IPS-18c (cell line): ENCODE measurements around the gene TSPAN9.

Source experiments
- H3K4me3 ChIP-seq: 2 replicates; pipeline ENCODE4 v1.7.0; 2013; ENCODE audit warnings: low read depth, mild to moderate bottlenecking, low read length, moderate library complexity; ENCODE audit not compliant: insufficient read depth
- H3K9me3 ChIP-seq: one replicate; pipeline ENCODE4 v1.6.1; 2013; ENCODE audit warnings: mild to moderate bottlenecking, low read length, moderate library complexity; ENCODE audit not compliant: control insufficient read depth, insufficient read depth

Gene TSPAN9

DNA sequence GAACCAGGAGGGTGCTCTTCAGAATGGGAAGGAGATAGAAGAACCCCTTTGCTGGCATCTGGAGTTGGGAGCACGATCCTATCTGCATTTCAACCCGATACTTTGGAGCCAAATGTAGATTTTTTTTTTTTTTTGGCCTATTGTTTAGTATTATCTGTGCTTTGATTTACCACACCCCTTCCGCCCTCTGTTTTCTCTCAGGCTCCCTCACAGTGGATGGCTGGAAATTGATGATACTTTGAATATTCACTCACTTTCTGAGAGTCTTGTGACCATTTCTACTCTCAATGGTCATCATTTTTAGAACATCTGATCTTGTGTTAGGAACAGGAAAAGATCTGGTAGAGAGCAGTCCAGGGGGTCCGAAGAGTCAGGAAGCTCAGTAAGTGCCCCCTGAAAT, 9.0 kb downstream of the TSPAN9 start:
- Histone ChIP-seq H3K9me3 (no peaks in the 10 kb centered on the region), H3K4me3 (no peak overlapping the region)

DNA sequence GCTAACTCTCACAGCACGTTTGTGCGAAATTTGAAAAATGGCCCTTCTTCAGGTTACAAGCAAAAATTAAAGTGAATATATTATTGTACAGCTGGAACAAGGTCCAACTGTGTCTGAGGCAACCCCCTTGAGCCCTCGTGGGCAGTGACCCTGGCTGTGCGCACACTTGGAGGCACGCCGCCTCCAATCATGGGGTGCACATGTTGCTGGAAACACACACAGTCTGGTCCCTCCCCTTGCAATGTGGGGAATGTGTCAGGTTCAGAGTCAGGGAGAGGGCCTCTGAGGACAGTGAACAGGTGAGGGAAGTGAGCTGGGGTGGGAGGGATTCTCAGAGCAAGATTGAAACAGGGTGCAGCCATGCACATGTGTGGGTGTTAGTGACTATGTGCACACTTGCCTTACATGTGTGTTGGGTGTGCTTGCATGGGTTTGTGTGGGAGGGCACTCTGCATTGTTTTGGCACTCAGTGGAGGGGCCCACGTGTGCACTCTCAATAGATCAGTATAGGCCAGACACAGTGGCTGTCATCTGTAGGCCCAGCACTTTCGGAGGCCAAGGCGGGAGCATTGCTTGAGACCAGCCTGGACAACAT, 9.6 kb downstream of the TSPAN9 start:
- H3K9me3 ChIP-seq: no peaks in the 10 kb centered on the region
- no peak overlapping the region for H3K4me3 ChIP-seq

DNA sequence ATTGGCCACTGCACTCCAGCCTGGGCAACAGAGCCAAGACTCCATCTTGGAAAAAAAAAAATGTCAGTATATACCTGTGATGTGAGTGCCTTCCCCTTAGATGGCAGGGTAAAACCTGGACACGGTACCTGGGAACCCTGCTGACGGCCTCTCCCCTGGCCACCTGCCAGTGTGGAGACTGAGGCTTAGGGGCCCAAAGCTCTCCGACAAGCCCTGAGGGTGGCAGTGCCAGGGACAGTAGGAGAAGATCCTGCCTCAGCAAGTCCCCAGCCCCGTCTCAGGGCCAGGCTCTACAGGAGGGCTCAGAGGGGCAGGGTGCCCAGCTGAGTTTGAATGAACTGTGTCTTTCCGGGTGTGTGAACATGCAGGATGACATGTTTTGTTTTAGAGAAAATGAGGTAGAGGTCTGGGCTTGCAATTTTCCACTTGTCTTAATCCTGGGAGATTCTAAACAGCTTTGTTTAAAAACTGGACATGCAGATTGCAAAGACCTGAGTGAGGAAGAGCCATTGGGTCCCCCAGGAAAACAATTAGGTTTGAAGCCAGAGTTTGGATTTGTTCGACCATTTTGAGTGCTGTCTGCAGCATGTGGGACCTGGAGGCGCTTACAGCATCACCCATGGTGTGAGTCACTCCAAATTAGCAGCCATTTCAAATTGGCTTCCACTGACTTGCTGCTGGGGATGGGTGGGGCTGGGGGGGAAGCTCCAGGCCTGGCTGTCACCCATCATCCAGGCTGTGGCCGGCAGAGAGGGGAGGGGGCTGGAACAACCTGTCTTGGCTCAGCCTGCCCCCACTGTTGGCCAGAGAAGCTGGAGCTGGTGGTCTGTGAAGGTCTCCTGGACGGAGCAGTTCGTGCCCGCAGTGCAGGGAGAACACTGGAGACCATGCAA, 10.8 kb downstream of the TSPAN9 start:
- Histone ChIP-seq H3K9me3 (no peaks in the 10 kb centered on the region), H3K4me3 (no peak overlapping the region)

DNA sequence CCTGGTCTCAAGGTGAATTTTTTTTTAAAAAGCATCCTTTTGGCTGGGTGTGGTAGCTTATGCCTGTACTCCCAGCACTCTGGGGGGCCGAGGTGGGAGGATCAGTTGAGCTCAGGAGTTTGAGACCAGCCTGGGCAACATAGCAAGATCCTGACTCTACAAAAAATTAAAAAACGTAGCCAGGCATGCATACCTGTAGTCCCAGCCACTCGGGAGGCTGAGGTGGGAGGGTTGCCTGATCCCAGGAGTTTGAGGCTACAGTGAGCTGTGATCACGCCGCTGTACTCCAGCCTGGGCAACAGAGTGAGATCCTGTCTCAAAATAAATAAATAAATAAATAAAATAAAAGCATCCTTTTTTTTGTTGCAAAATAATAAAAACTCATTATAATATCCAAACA, 12.4 kb downstream of the TSPAN9 start:
- Histone ChIP-seq H3K9me3 (no peaks in the 10 kb centered on the region), H3K4me3 (no peak overlapping the region)

DNA sequence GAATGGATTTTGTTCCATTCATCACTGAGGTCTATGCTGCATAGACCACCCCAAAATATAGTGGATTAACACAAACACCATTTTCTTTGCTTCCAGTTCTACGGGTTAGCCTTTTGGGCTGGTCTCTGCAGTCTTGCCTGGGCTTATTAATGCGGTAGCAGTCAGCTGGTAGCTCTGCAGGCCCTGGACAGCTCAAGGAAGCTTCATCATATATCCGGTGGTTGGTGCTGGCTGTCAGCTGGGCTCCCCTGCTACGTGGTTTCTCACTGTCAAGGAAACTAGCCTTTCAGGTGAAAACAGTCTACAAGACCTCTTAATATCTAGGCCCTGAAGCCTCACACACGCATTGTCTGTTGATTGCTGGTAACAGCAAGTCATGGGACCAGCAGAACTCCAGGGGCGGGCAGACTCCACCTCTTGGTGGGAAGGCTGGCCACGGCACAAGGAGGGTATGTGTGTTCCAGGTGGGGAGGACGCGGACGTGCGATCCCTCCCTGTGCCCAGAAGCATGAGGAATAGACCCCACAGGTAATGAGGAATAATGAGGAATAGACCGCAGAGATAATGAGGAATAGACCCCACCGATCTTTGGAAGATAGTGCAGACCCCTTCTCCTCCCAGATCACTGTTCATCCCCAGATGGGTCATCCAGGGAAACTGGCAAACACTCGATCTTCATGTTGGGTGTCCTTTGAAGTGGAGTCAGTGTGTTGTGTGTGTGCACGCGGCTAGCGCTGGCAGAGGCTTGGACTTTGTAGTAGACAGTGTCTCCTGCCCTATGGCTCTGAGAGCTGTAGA, 13.3 kb downstream of the TSPAN9 start:
- H3K4me3 ChIP-seq: no peak overlapping the region
- no peaks in the 10 kb centered on the region for H3K9me3 ChIP-seq

DNA sequence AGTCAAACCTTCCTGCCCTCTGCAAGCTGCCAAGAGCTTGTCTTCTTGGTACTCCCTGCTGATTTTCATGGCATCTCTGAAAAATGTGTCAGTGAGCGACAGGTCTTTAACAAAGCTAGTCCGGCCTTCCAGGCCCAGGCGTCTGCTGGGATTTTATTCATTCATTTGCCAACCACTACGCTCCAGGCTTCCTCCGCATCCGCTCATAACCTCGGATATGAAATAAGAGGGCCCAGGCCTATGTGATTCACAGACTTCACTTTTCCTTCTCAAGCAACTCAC, 13.8 kb downstream of the TSPAN9 start:
- Histone ChIP-seq H3K4me3 (no peak overlapping the region), H3K9me3 (no peaks in the 10 kb centered on the region)

DNA sequence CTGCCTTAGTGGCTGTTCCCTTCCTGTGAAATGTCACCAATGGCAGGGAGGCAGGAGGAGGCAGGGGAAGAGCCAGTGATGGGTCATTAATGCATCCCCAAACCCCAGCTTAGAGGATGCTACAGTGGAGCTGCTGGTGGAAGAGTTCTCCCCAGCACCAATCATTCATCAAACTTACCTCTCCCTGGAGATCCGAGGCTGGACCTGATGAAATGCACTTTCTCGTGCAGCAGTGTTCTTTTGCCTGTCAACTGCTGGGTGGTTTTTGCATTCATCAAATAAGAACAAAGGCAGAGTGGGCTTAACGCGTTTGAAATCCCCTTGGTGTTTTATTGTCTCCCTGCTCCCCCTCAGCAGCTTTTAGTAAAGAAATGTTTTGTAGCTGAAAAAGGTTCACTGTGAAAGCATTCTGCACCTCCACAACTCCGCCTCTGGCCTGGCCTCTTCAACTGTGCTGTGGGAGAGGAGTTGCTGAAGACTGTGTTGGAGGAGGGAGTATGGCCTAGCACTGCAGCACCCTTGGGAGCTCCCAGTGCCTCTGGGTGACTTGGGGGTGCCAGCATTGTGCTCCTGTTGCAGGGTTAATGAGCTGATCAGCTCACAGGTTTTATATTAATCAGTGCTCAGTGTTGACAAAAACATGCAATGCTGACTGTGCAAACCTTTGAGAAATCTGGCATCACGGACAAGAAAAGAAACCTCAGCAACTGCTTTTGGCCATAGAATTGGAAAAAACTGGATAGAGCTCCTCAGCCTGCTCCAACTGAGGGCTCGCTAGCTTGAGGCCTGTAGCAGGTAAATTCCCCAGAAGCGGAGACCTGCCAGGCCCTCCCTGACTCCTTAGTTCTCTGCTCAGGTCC, 14.4 kb downstream of the TSPAN9 start:
- Histone ChIP-seq H3K4me3 (no peak overlapping the region), H3K9me3 (no peaks in the 10 kb centered on the region)

DNA sequence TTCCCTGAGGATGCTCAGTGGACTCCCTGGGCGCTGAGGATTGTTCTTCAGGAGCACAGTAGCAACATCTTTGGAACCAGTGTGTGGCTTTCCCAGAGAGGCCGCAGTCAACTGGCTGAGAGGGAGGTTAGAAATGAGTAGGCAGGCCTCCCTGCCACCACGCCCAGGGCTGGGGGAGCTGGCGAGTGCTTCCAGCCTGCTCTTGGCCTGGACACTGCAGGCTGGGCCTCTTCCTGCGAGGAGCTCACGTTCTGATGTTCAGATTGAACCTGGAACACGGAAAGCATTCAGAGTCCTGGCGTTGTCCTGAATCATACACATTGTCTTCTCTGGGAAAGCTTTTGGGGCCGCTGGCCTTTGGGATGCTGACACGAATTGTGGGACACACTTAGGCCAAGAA, 15.6 kb downstream of the TSPAN9 start:
- H3K4me3 ChIP-seq: no peak overlapping the region
- H3K9me3 ChIP-seq: no peaks in the 10 kb centered on the region

DNA sequence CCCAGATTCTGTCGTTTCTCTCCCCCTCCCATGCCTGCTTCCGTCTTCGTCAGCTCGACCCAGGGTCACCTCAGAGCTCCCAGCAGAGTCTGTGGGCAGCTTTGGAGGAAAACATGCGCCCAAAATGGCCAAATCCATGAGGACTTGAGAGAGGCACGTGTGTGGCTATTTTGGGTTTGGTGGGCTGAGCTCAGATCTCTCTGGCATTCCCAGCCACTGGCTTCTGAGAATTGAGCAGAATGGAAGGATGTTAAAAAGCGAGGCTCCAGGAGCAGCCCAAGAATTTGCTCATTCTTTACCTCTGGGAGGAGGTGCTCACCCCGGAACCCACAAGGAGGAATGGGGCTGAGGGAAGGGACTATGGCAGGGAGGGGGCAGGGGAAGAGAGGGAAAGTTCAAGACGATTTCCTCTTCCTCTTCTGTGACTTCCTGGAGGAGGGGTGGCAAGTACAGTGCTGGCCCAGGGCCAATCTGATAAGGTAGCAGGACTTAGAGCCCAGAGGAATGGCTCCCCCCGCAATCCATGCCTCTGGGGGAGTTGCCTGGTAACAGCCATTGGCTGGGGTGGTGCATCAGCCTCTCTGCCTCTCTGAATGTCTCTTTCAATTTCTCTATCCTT, 20.1 kb downstream of the TSPAN9 start:
- Histone ChIP-seq H3K4me3 (no peak overlapping the region), H3K9me3 (no peaks in the 10 kb centered on the region)

DNA sequence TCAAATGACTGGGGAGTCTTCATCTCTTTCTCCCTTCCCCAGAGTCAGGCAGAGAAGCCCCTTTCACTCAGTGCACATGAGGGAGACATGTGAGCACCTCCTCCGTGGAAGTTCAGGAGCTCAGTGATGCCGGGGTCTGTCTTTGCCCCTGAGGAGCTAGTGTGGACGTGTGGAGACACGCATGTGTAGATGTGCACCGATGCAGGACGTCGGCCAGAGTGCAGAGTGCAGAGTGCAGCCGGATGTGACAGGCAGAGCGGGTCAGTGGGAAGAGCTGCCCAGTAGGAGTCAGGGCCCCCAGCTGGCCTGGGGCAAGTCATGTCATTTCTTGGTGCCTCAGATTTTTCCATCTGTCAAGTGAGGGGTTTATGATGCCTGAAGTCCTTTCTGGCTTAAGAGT, 20.7 kb downstream of the TSPAN9 start:
- Histone ChIP-seq H3K4me3 (no peak overlapping the region), H3K9me3 (no peaks in the 10 kb centered on the region)

DNA sequence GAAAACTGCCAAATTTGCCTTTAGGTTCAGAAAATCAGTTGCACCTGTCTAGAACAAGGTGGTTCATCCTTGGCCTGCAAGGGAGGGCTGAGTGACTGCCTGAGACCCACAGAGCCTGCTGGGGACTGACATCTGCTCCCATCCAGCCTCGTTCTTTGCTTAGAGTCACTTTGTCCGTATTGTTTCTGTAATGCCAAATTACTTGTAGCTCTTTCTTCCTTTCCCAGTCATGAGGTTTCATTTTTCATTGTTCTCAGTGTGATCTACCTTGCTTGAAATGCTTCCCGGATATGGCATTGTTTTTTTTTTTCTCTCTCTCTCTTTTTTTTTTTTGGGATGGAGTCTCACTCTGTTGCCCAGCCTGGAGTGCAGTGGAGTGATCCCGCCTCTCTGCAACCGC, 21.3 kb downstream of the TSPAN9 start:
- Histone ChIP-seq H3K4me3 (no peak overlapping the region), H3K9me3 (no peaks in the 10 kb centered on the region)

DNA sequence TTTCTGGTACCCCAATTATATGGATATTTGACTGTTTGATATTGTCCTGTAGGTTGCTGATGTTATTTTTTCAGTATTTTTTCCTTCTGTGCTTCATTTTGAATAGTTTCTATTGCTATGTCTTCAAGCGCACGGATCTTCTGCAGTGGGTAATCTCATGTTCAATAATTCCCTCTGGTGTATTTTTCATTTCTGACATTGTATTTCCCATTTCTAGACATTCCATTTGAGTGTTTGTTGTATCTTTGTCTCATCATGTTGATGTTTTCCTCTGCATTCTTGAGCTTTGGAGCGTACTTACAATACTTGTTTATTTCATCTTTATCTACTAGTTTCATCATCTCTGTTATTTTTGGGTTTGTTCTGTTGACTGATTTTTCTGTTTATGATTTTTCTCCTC, 22.0 kb downstream of the TSPAN9 start:
- H3K4me3 ChIP-seq: no peak overlapping the region
- no peaks in the 10 kb centered on the region for H3K9me3 ChIP-seq

DNA sequence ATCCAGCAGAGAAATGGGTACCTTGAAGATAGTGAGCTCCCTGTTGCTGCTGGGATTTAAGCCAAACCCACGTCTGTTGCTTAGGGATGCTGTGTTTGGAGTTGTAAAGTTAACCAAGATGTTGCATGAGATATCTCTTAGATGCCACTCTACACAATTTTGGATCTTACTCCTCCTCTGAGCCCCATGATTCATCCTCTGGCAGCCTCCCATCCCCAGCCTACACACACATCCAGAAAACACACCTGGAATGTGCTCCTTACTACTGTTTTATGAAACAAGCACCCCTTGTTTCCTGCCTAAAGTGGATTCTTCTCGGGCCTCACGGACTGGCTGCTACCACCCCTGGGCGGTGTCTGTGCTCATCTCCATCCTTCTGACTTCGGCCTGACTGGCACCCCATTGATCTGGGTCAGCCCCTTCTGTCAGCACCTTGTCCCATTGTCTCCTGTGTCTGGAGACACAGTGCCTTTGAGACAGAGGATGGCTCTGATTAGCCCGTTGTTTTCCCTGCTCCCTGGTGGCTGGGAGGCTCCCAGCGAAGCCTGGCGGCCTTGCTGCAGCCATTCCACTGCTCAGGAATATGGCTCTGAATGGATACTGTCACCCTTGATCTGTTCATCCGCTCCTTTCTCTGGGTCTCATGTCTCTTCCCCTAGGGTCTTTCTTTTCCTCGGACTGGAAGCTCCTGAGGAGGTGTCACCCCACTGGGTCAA, 24.3 kb downstream of the TSPAN9 start:
- H3K9me3 ChIP-seq: no peaks in the 10 kb centered on the region
- H3K4me3 ChIP-seq: no peak overlapping the region

DNA sequence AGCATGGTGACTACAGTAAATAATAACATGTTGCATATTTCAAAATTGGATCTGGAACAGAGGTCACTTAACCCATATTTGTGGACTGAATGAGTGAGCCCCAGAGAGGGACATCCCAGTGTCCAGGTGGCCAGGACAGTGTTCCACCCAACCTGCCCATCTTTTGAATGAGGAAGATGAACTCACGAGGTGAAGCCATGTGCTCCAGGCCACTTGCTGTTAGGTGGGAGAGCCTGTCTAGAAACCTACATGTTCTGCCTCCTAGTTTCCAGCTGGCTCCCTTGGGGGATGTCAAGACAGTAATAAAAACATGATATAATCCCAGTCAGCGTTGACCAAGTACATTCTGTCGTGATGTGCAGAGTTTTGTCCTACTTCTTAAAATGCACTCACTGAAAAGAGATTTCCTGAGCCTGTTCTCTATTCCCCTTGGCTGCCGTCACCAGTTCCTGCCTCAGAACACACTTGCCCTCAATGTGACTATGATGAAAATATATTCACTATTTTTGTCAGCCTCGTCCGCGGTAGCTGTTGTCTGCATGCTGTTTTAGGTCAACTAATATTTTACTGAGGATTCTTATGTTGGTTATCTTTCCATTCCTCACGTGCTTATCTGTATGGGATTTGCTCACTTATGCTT, 25.7 kb downstream of the TSPAN9 start:
- Histone ChIP-seq H3K9me3 (no peaks in the 10 kb centered on the region), H3K4me3 (no peak overlapping the region)

DNA sequence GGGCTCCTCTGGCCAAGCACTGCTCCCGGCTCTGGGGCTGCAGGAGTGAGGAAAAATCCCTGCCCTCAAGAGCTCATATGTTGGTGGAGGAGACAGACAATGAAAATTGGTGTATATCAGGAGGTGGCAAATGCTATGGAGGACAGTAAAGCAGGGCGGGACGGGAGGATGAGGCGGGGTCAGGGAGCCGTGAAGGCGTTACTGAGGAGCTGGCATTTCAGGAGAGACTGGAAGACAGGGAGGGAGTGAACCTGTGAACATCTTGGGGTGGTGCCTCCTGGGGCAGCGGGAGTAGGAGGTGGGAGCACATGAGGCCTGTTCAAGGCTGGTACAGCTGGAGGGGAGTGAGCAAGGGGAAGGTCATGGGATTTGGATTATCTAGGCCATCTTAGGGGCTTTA, 26.6 kb downstream of the TSPAN9 start:
- Histone ChIP-seq H3K9me3 (no peaks in the 10 kb centered on the region), H3K4me3 (no peak overlapping the region)
